Stimulated activated CD8-positive, alpha-beta memory T cell treated with anti-CD3 and anti-CD28 coated beads, Interleukin-12 subunit alpha, Interleukin-12 subunit beta, amount 100 ng/mL, for 24 hours (primary cell): ENCODE data around the gene KCNS1.
"Not testable (repeated sequence)": the region's sequence is repeated elsewhere in the genome, so short reads cannot be mapped to it uniquely, and the experiment has no call there.

Experiments
- DNase-seq: peaks from one replicate; pipeline ENCODE4 v3.0.0-alpha.2; 2020; ENCODE audit errors: extremely low read depth

KCNS1 gene

GRCh38 chr20:45100563-45101245 is at the start of gene KCNS1:
TSS of gene KCNS1 (minus strand) at chr20:45101127. CDS start at chr20:45099236, 1,891 bp downstream.
- DNase-seq = no peak

GRCh38 chr20:45149062-45149461 is 48.1 kb upstream of the KCNS1 start:
- DNase-seq = no peak

GRCh38 chr20:45140836-45141235 is 39.9 kb upstream of the KCNS1 start:
- no peak for DNase-seq

- not testable (repeated sequence) for DNase-seq
These were observed 38.9 kb upstream of the KCNS1 start for GRCh38 chr20:45139733-45140375.

GRCh38 chr20:45138561-45139300 is 37.8 kb upstream of the KCNS1 start:
- no peak for DNase-seq

- no peak for DNase-seq
These were observed 36.0 kb upstream of the KCNS1 start for GRCh38 chr20:45136911-45137310.

GRCh38 chr20:45128099-45128498 is 27.2 kb upstream of the KCNS1 start:
- DNase-seq = no peak

- DNase-seq = no peak
These were observed 23.4 kb upstream of the KCNS1 start, which contains the start of gene WFDC12 for GRCh38 chr20:45124365-45124764. TSS of gene WFDC12 (minus strand) at chr20:45124465. CDS start at chr20:45124447, 18 bp downstream.

- no peak for DNase-seq
These were observed 20.5 kb upstream of the KCNS1 start for GRCh38 chr20:45121388-45121787.

- no peak for DNase-seq
These were observed 18.8 kb upstream of the KCNS1 start for GRCh38 chr20:45119556-45120266.

- DNase-seq = no peak
These were observed 17.1 kb upstream of the KCNS1 start for GRCh38 chr20:45118028-45118427.

GRCh38 chr20:45117581-45117980 is 16.7 kb upstream of the KCNS1 start:
- no peak for DNase-seq

- DNase-seq = no peak
These were observed 14.9 kb upstream of the KCNS1 start for GRCh38 chr20:45115829-45116228.

- DNase-seq = no peak
These were observed 14.5 kb upstream of the KCNS1 start for GRCh38 chr20:45115386-45115774.

GRCh38 chr20:45114465-45115385 is 13.8 kb upstream of the KCNS1 start, which contains the start of gene WFDC5:
TSS of gene WFDC5 (minus strand) at chr20:45115174. CDS start at chr20:45115083, 91 bp downstream.
- no peak for DNase-seq

GRCh38 chr20:45113865-45114264 is 12.9 kb upstream of the KCNS1 start:
- no peak for DNase-seq

- DNase-seq = no peak
These were observed 11.8 kb upstream of the KCNS1 start for GRCh38 chr20:45112754-45113153.

GRCh38 chr20:45111799-45112471 is 11.0 kb upstream of the KCNS1 start:
- DNase-seq = no peak

GRCh38 chr20:45111285-45111684 is 10.4 kb upstream of the KCNS1 start:
- no peak for DNase-seq

GRCh38 chr20:45110301-45110700 is 9.4 kb upstream of the KCNS1 start:
- no peak for DNase-seq
